Lung (tissue), 12 donors: Measurements from ENCODE around the gene PCSK6. TPM values are rescaled to one million over a fixed set of nuclear protein-coding genes. Genes with fewer than 3 reads are reported as not detected.
A peak's percentile ranks its signal among the peaks of the same experiment; 100 is the strongest.

Experiments
- ATAC-seq: fragments of 200-7000 bp; cut with Tn5 transposase; one replicate; pipeline ENCODE4 v1.9.1; 2020; ENCODE audit warnings: moderate number of reproducible peaks; ENCODE audit not compliant: insufficient read depth, low FRiP score
- DNase-seq, 3 donors: peaks; one replicate each; pipeline ENCODE4 v3.0.0-alpha.2; 2013 to 2017
- H3K27ac ChIP-seq, 2 donors: one replicate each; pipeline ENCODE4 v1.5.1; 2013; ENCODE audit warnings: mild to moderate bottlenecking in 2 of 2, moderate library complexity in 2 of 2, control low read depth in 1 of 2, inconsistent platforms in 1 of 2, low read depth in 1 of 2, low read length in 1 of 2
- H3K27me3 ChIP-seq, 3 donors: one replicate each; pipeline ENCODE4 v1.5.1; 2013; ENCODE audit warnings: low read length in 2 of 3; ENCODE audit not compliant: control insufficient read depth in 3 of 3, insufficient read depth in 3 of 3
- H3K36me3 ChIP-seq, 4 donors: one replicate each; pipeline ENCODE4 v1.5.1; 2013; ENCODE audit warnings: low read length in 4 of 4, mild to moderate bottlenecking in 1 of 4, moderate library complexity in 1 of 4; ENCODE audit not compliant: control insufficient read depth in 4 of 4, insufficient read depth in 4 of 4
- H3K4me1 ChIP-seq, 5 donors: one replicate each; pipeline ENCODE4 v1.5.1; 2013; ENCODE audit warnings: low read length in 5 of 5, mild to moderate bottlenecking in 2 of 5, moderate library complexity in 1 of 5; ENCODE audit not compliant: control insufficient read depth in 5 of 5, insufficient read depth in 5 of 5
- H3K4me3 ChIP-seq: one replicate; pipeline ENCODE4 v1.5.1; 2013; ENCODE audit warnings: mild to moderate bottlenecking, control low read depth, moderate library complexity
- H3K9ac ChIP-seq, 2 donors: one replicate each; pipeline ENCODE4 v1.5.1; 2013; ENCODE audit warnings: low read length in 2 of 2, control low read depth in 1 of 2; ENCODE audit not compliant: insufficient read depth in 1 of 2
- H3K9me3 ChIP-seq, 4 donors: one replicate each; pipeline ENCODE4 v1.5.1; 2013; ENCODE audit warnings: low read length in 3 of 4, mild to moderate bottlenecking in 1 of 4, moderate library complexity in 1 of 4; ENCODE audit not compliant: control insufficient read depth in 4 of 4, insufficient read depth in 3 of 4
- CTCF ChIP-seq: IDR thresholded peaks from 2 replicates; pipeline ENCODE4 v1.5.1; 2012; ENCODE audit warnings: mild to moderate bottlenecking; ENCODE audit errors: control extremely low read depth, extremely low read depth
- WGBS, 2 donors: extraction: QIAGEN DNeasy Blood & Tissue Kit; methylation state at CpG; one replicate each; pipeline ENCODE4 v1.1.7; 2013; 5-methylcytosine and 5-hydroxymethylcytosine counted together
- polyA plus RNA-seq, 2 donors: library from polyadenylated mRNA; stranded (reverse); fragments of 200-250 nt; gene quantifications; one replicate each; pipeline ENCODE4 v1.2.1, GENCODE V29; 2013
- total RNA-seq, 2 donors: library from RNA; depleted of rRNA in 1 of 2; stranded (reverse); fragments of >200 nt in 1 of 2; gene quantifications; one replicate each; pipeline ENCODE4 v1.2.1, GENCODE V29; 2014 to 2021
- donor health status: control.
- donor health status: control.
- donor health status: Bipolar disorder and iron deficiency.
- donor health status: healthy.
- donor health status: DM: yes; HTN: yes; CAD: no.

PCSK6 gene
- total and polyA plus RNA-seq, 4 donors = 4.6 to 41.0 (median 8.4) TPM

GRCh38 chr15:101494251-101494796 lies 4.8 kb upstream of the PCSK6 start:
- H3K36me3 ChIP-seq = no peaks in the 10 kb centered on the region
- peaks cover 0 to 43% (median 8%) of the 10 kb centered on the region in 5 donors for H3K4me1 ChIP-seq
- H3K4me3 ChIP-seq = no peak overlapping the region
- no peaks in the 10 kb centered on the region for H3K9me3 ChIP-seq
- no peak overlapping the region for H3K9ac ChIP-seq
- no peak overlapping the region for H3K27ac ChIP-seq
- 69 to 79% methylated on average over 10 of the region's 10 CpGs for WGBS, 2 donors
- ATAC-seq = no peak
- no peaks in the 10 kb centered on the region for H3K27me3 ChIP-seq
- no peak for DNase-seq
- TF ChIP-seq CTCF = no peak

GRCh38 chr15:101492766-101493692 lies 3.5 kb upstream of the PCSK6 start:
- H3K4me3 ChIP-seq = no peak overlapping the region
- TF ChIP-seq CTCF = no peak
- H3K9ac ChIP-seq = no peak overlapping the region
- H3K4me1 ChIP-seq = peaks cover 0 to 47% (median 15%) of the 10 kb centered on the region in 5 donors
- WGBS, 2 donors = 93 to 94% methylated on average over 7 of the region's 7 CpGs
- peaks cover 0 to 2% (median 0%) of the 10 kb centered on the region in 4 donors for H3K9me3 ChIP-seq
- H3K27ac ChIP-seq = no peak overlapping the region
- H3K36me3 ChIP-seq = no peaks in the 10 kb centered on the region
- H3K27me3 ChIP-seq = peaks cover 0 to 5% (median 0%) of the 10 kb centered on the region in 3 donors
- DNase-seq = peak in 2 of 3 donors; percentile 46 to 54
- no peak for ATAC-seq

- H3K4me1 ChIP-seq = peaks cover 0 to 47% (median 15%) of the 10 kb centered on the region in 5 donors
- ATAC-seq (no peak), DNase-seq (peak; percentile 77 to 93 (median 93))
- peaks cover 0 to 3% (median 0%) of the 10 kb centered on the region in 4 donors for H3K9me3 ChIP-seq
- no peaks in the 10 kb centered on the region for H3K36me3 ChIP-seq
- peaks cover 0 to 15% (median 0%) of the 10 kb centered on the region in 3 donors for H3K27me3 ChIP-seq
- H3K27ac ChIP-seq = no peak overlapping the region
- WGBS, 2 donors = 82% methylated on average over 18 of the region's 18 CpGs
- TF ChIP-seq CTCF = no peak
- no peak overlapping the region for H3K9ac ChIP-seq
- no peak overlapping the region for H3K4me3 ChIP-seq
These were observed 2.5 kb upstream of the PCSK6 start for GRCh38 chr15:101491734-101492640.
